ENCODE measurements around the gene MSL1. TPM values are rescaled to one million over a fixed set of nuclear protein-coding genes. Genes with fewer than 3 reads are reported as not detected.
A peak's percentile ranks its signal among the peaks of the same experiment; 100 is the strongest.

MSL1 gene
- total and polyA plus RNA-seq, 2 of the 13 experiments (the other 11 are each of a cell fraction or from before 2014, with no cell fraction given) = 63.8 to 88.5 TPM

DNA sequence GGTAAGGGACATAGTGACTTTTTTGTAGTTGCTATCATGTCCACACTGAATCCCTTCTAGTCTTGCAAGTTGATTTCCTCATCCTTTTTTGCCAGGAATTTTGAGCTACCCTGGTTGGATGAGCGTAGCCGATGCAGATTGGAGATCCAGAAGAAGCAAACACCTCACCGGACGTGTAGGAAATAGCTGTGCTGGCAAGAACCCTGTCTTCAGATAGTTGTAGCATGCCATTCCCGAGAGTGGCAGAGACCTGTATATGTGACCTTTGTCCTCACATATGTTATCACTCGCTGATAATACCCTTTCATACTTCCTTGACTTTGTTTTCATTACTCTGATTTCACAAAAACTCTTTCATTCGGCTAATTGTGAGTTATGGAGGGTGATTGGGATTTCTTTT, 12.4 kb downstream of the MSL1 start:
- TF ChIP-seq ZNF296 (CRISPR knock-in tag; conservative IDR thresholded peaks at IDR 0.05) (no peak), ZNF230 (CRISPR knock-in tag; IDR thresholded peaks at IDR 0.05) (no peak), POLR2AphosphoS2 (IDR thresholded peaks at IDR 0.05; ENCODE audit: low read depth, low read length) (0 out of 2 replicates have a peak, but pooled peaks have one; percentile 11)
- POLR2A ChIA-PET = interaction anchor here (0.7 to 8.8 kb wide), 8 partner anchors 8 to 35 kb away, joined by 3 to 62 read pairs (median 8); partner anchors contain the start of gene NR1D1
- H3K4me1 ChIP-seq (ENCODE audit: insufficient read depth, low read length) = peaks cover 34% of the 10 kb centered on the region
- in situ Hi-C loops (cut with HindIII; ENCODE audit: extremely low pct_ligation_motif_present, low pct_unique_long_range_greater_than_20kb) (no loop called here), intact Hi-C loops (cut with micrococcal nuclease; ENCODE audit: unreplicated experiment) (no loop called here)
- no peak overlapping the region for H3K27ac ChIP-seq (ENCODE audit: extremely low read length, insufficient read depth, low read length)
- no TSS peak for BruUV-seq (replicated peaks)
- H4K20me1 ChIP-seq (ENCODE audit: insufficient read depth, low read length) = no peaks in the 10 kb centered on the region
- no peak for DNase-seq (ENCODE audit: low spot score)
- no peak overlapping the region for H3K4me3 ChIP-seq (replicated peaks in 1 of 3; ENCODE audit: insufficient read depth in 1 of 3, low read depth in 2 of 3, low read length in 3 of 3)
- CTCF ChIA-PET (ENCODE audit: low intra/inter-chr PET ratio, low total read pairs) = no interaction called here
- WGBS (ENCODE audit: low lambda C conversion rate) = 90% methylated on average over 7 of the region's 7 CpGs
- no peak for ATAC-seq
- H3K36me3 ChIP-seq (replicated peaks in 1 of 2; ENCODE audit: control insufficient read depth in 1 of 2, insufficient read depth in 2 of 2, low read length in 2 of 2) = peaks cover 28 to 76% of the 10 kb centered on the region in 2 experiments
- H3K79me2 ChIP-seq (ENCODE audit: insufficient read depth, low read length) = peaks cover 5% of the 10 kb centered on the region
- no peak overlapping the region for H3K4me2 ChIP-seq (ENCODE audit: low read depth, low read length)
- FAIRE-seq = no peak
- no peaks in the 10 kb centered on the region for H3K9me3 ChIP-seq (ENCODE audit: low read length)
- H2AFZ ChIP-seq (ENCODE audit: low read length) = no peak overlapping the region
- H3K9ac ChIP-seq (ENCODE audit: insufficient read depth, low read depth, low read length) = no peak overlapping the region
- no peaks in the 10 kb centered on the region for H3K27me3 ChIP-seq (ENCODE audit: control insufficient read depth in 1 of 2, insufficient read depth in 2 of 2, low read length in 2 of 2)

GRCh38 chr17:40135817-40136216, 14.0 kb downstream of the MSL1 start:
- no peak overlapping the region for H3K27ac ChIP-seq (ENCODE audit: extremely low read length, insufficient read depth, low read length)
- no peak for TF ChIP-seq KDM5A (IDR thresholded peaks at IDR 0.05; ENCODE audit: borderline replicate concordance, low read length)
- no peak for TF ChIP-seq MIXL1 (CRISPR knock-in tag; IDR thresholded peaks at IDR 0.05)
- no peak for TF ChIP-seq SATB2 (CRISPR knock-in tag; IDR thresholded peaks at IDR 0.05)
- TF ChIP-seq, protein P1, sequence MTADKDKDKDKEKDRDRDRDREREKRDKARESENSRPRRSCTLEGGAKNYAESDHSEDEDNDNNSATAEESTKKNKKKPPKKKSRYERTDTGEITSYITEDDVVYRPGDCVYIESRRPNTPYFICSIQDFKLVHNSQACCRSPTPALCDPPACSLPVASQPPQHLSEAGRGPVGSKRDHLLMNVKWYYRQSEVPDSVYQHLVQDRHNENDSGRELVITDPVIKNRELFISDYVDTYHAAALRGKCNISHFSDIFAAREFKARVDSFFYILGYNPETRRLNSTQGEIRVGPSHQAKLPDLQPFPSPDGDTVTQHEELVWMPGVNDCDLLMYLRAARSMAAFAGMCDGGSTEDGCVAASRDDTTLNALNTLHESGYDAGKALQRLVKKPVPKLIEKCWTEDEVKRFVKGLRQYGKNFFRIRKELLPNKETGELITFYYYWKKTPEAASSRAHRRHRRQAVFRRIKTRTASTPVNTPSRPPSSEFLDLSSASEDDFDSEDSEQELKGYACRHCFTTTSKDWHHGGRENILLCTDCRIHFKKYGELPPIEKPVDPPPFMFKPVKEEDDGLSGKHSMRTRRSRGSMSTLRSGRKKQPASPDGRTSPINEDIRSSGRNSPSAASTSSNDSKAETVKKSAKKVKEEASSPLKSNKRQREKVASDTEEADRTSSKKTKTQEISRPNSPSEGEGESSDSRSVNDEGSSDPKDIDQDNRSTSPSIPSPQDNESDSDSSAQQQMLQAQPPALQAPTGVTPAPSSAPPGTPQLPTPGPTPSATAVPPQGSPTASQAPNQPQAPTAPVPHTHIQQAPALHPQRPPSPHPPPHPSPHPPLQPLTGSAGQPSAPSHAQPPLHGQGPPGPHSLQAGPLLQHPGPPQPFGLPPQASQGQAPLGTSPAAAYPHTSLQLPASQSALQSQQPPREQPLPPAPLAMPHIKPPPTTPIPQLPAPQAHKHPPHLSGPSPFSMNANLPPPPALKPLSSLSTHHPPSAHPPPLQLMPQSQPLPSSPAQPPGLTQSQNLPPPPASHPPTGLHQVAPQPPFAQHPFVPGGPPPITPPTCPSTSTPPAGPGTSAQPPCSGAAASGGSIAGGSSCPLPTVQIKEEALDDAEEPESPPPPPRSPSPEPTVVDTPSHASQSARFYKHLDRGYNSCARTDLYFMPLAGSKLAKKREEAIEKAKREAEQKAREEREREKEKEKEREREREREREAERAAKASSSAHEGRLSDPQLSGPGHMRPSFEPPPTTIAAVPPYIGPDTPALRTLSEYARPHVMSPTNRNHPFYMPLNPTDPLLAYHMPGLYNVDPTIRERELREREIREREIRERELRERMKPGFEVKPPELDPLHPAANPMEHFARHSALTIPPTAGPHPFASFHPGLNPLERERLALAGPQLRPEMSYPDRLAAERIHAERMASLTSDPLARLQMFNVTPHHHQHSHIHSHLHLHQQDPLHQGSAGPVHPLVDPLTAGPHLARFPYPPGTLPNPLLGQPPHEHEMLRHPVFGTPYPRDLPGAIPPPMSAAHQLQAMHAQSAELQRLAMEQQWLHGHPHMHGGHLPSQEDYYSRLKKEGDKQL (CRISPR knock-in tag; IDR thresholded peaks at IDR 0.05; ENCODE audit: low read depth) = no peak
- TF ChIP-seq TBX3 (IDR thresholded peaks at IDR 0.05; ENCODE audit: borderline replicate concordance) = no peak
- no peak for TF ChIP-seq XBP1 (CRISPR knock-in tag; IDR thresholded peaks at IDR 0.05)
- no peak for TF ChIP-seq SNRNP70 (IDR thresholded peaks at IDR 0.05; ENCODE audit: low read depth, low read length)
- no peak for TF ChIP-seq ZNF674 (CRISPR knock-in tag; IDR thresholded peaks at IDR 0.05; ENCODE audit: low read depth)
- no peak for TF ChIP-seq ZNF143 (CRISPR knock-in tag; IDR thresholded peaks at IDR 0.05)
- no peak for TF ChIP-seq YEATS4 (CRISPR knock-in tag; IDR thresholded peaks at IDR 0.05; ENCODE audit: borderline replicate concordance)
- TF ChIP-seq TEAD2 (CRISPR knock-in tag; IDR thresholded peaks at IDR 0.05) = no peak
- TF ChIP-seq ZNF260 (CRISPR knock-in tag; IDR thresholded peaks at IDR 0.05; ENCODE audit: borderline replicate concordance, low read depth) = no peak
- TF ChIP-seq ZNF782 (CRISPR knock-in tag; IDR thresholded peaks at IDR 0.05; ENCODE audit: borderline replicate concordance) = no peak

More at GRCh38 chr17:40135817-40136216, 14.0 kb downstream of the MSL1 start:
- no peak for DNase-seq (ENCODE audit: low spot score)
- Histone ChIP-seq H2AFZ (ENCODE audit: low read length) (no peak overlapping the region), H3K4me1 (ENCODE audit: insufficient read depth, low read length) (peaks cover 37% of the 10 kb centered on the region), H3K27me3 (ENCODE audit: control insufficient read depth in 1 of 2, insufficient read depth in 2 of 2, low read length in 2 of 2) (no peaks in the 10 kb centered on the region), H3K79me2 (ENCODE audit: insufficient read depth, low read length) (peaks cover 13% of the 10 kb centered on the region), H3K4me3 (replicated peaks in 1 of 3; ENCODE audit: insufficient read depth in 1 of 3, low read depth in 2 of 3, low read length in 3 of 3) (no peak overlapping the region), H3K36me3 (replicated peaks in 1 of 2; ENCODE audit: control insufficient read depth in 1 of 2, insufficient read depth in 2 of 2, low read length in 2 of 2) (peaks cover 19 to 61% of the 10 kb centered on the region in 2 experiments), H4K20me1 (ENCODE audit: insufficient read depth, low read length) (no peaks in the 10 kb centered on the region), H3K4me2 (ENCODE audit: low read depth, low read length) (no peak overlapping the region), H3K9me3 (ENCODE audit: low read length) (no peaks in the 10 kb centered on the region), H3K9ac (ENCODE audit: insufficient read depth, low read depth, low read length) (no peak overlapping the region)
- WGBS (ENCODE audit: low lambda C conversion rate) = 96% methylated on average over 3 of the region's 3 CpGs
- in situ Hi-C loops (cut with HindIII; ENCODE audit: extremely low pct_ligation_motif_present, low pct_unique_long_range_greater_than_20kb) = no loop called here
- ATAC-seq = no peak
- CTCF ChIA-PET (ENCODE audit: low intra/inter-chr PET ratio, low total read pairs) = no interaction called here
- no peak for FAIRE-seq
- POLR2A ChIA-PET = no interaction called here
- BruUV-seq (replicated peaks) = no TSS peak
- intact Hi-C loops (cut with micrococcal nuclease; ENCODE audit: unreplicated experiment) = no loop called here
